ENCODE measurements around the gene TRIM52. TPM values are rescaled to one million over a fixed set of nuclear protein-coding genes. Genes with fewer than 3 reads are reported as not detected.

Gene TRIM52
- total and polyA plus RNA-seq, 9 of the 15 experiments (the other 6 are each of a cell fraction or from before 2014, with no cell fraction given): 3.3 to 21.9 (median 13.5) TPM

DNA sequence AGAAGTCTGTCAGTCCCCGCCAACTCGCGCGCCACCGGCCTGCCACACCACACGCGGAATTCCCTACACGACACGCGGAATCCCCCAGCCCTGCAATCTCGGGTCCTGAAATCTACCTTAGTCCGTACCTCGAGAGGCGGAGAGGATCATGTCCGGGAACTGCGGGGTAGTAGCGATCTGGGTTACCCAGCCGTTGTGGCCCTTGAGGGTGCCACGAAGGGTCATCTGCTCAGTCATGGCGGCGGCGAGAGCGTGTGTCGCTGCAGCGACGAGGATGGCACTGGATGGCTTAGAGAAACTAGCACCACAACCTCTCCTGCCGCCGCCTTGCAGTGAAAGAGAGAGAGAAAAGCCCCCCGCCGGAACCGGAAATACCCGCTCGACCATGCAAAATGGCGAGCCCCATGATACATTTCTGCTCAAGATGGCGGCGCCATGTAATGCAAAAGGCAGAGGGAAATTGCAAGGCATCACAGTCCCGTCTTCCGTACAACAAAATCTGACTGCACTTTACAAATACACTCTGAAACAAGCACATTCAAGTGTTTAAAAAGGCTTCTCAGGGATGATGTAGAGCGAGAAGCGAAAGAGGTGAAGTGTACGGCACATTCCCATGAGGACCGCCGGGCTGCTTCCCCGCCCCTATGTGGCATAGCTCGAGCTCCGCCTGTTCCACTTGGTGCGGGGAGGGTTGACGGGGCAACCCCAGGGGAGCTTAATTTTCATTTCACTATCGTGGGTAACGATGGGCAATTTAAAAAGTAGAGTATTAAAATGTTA lies 17.2 kb downstream of the TRIM52 start, which contains the start of gene RACK1 (continued):
- TF ChIP-seq, protein P1, sequence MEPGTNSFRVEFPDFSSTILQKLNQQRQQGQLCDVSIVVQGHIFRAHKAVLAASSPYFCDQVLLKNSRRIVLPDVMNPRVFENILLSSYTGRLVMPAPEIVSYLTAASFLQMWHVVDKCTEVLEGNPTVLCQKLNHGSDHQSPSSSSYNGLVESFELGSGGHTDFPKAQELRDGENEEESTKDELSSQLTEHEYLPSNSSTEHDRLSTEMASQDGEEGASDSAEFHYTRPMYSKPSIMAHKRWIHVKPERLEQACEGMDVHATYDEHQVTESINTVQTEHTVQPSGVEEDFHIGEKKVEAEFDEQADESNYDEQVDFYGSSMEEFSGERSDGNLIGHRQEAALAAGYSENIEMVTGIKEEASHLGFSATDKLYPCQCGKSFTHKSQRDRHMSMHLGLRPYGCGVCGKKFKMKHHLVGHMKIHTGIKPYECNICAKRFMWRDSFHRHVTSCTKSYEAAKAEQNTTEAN (CRISPR knock-in tag; IDR thresholded peaks at IDR 0.05): 0 out of 2 replicates have a peak, but pooled peaks have one; percentile 34
- TF ChIP-seq GATAD2A (IDR thresholded peaks at IDR 0.05) (0 out of 2 replicates have a peak, but pooled peaks have one; percentile 29), TCF7L2 (IDR thresholded peaks at IDR 0.05; ENCODE audit: low read depth, low read length) (peak; percentile 84), MTA2 (IDR thresholded peaks at IDR 0.05; ENCODE audit: low read depth) (no peak), HDAC2 (IDR thresholded peaks at IDR 0.05) (peak; percentile 8; the same call in 1 of the 2 replicates), ZNF24 (IDR thresholded peaks at IDR 0.05) (no peak), ZFX (CRISPR knock-in tag; IDR thresholded peaks at IDR 0.05) (peak; percentile 97), FOXK1 (CRISPR knock-in tag; IDR thresholded peaks at IDR 0.05; ENCODE audit: borderline replicate concordance) (peak; percentile 77; the same call in 1 of the 2 replicates), PHF8 (IDR thresholded peaks at IDR 0.05; ENCODE audit: borderline replicate concordance, low read length) (peak; percentile 97), MEF2A (IDR thresholded peaks at IDR 0.05; ENCODE audit: control insufficient read depth, low read depth, low read length) (no peak), KLF13 (tag; IDR thresholded peaks at IDR 0.05; ENCODE audit: borderline replicate concordance, low read depth) (peak; percentile 56; the same call in 1 of the 2 replicates), ZNF263 (CRISPR knock-in tag; IDR thresholded peaks at IDR 0.05; ENCODE audit: borderline replicate concordance) (peak; percentile 75), CREM (IDR thresholded peaks at IDR 0.05; ENCODE audit: low read depth) (peak; percentile 29; the same call in 1 of the 2 replicates), CBX2 (IDR thresholded peaks at IDR 0.05; ENCODE audit: insufficient read depth, low read length, poor library complexity, severe bottlenecking) (no peak), ZNF324 (CRISPR knock-in tag; IDR thresholded peaks at IDR 0.05) (no peak), SAP30 (IDR thresholded peaks at IDR 0.05; ENCODE audit: borderline replicate concordance, insufficient read depth, low read depth, low read length, poor library complexity, severe bottlenecking) (peak; percentile 91), FOXA3 (CRISPR knock-in tag; conservative IDR thresholded peaks at IDR 0.05 in 1 of 2, IDR thresholded peaks at IDR 0.05 in 1 of 2) (peak in 1 of 2 experiments; percentile 10; a peak in 2 of 4 replicates)
- TF ChIP-seq, protein P2, sequence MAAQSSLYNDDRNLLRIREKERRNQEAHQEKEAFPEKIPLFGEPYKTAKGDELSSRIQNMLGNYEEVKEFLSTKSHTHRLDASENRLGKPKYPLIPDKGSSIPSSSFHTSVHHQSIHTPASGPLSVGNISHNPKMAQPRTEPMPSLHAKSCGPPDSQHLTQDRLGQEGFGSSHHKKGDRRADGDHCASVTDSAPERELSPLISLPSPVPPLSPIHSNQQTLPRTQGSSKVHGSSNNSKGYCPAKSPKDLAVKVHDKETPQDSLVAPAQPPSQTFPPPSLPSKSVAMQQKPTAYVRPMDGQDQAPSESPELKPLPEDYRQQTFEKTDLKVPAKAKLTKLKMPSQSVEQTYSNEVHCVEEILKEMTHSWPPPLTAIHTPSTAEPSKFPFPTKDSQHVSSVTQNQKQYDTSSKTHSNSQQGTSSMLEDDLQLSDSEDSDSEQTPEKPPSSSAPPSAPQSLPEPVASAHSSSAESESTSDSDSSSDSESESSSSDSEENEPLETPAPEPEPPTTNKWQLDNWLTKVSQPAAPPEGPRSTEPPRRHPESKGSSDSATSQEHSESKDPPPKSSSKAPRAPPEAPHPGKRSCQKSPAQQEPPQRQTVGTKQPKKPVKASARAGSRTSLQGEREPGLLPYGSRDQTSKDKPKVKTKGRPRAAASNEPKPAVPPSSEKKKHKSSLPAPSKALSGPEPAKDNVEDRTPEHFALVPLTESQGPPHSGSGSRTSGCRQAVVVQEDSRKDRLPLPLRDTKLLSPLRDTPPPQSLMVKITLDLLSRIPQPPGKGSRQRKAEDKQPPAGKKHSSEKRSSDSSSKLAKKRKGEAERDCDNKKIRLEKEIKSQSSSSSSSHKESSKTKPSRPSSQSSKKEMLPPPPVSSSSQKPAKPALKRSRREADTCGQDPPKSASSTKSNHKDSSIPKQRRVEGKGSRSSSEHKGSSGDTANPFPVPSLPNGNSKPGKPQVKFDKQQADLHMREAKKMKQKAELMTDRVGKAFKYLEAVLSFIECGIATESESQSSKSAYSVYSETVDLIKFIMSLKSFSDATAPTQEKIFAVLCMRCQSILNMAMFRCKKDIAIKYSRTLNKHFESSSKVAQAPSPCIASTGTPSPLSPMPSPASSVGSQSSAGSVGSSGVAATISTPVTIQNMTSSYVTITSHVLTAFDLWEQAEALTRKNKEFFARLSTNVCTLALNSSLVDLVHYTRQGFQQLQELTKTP (IDR thresholded peaks at IDR 0.05; ENCODE audit: low read depth in 1 of 2, partially characterized antibody in 2 of 2): peak; percentile 54 to 67
- TF ChIP-seq, protein P3, sequence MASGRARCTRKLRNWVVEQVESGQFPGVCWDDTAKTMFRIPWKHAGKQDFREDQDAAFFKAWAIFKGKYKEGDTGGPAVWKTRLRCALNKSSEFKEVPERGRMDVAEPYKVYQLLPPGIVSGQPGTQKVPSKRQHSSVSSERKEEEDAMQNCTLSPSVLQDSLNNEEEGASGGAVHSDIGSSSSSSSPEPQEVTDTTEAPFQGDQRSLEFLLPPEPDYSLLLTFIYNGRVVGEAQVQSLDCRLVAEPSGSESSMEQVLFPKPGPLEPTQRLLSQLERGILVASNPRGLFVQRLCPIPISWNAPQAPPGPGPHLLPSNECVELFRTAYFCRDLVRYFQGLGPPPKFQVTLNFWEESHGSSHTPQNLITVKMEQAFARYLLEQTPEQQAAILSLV (tag; IDR thresholded peaks at IDR 0.05): no peak
- TF ChIP-seq, protein P4, sequence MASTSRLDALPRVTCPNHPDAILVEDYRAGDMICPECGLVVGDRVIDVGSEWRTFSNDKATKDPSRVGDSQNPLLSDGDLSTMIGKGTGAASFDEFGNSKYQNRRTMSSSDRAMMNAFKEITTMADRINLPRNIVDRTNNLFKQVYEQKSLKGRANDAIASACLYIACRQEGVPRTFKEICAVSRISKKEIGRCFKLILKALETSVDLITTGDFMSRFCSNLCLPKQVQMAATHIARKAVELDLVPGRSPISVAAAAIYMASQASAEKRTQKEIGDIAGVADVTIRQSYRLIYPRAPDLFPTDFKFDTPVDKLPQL (IDR thresholded peaks at IDR 0.05; ENCODE audit: extremely low read depth, insufficient read length): peak; percentile 82
